H9 (cell line): ENCODE measurements around the gene IQGAP2. TPM values are rescaled to one million over a fixed set of nuclear protein-coding genes. Genes with fewer than 3 reads are reported as not detected.

Experiments used
- DNase-seq: peaks from one replicate; pipeline ENCODE4 v3.0.0-alpha.2; 2017
- H2AFZ ChIP-seq: one replicate; pipeline ENCODE4 v1.6.1; 2013; ENCODE audit warnings: mild to moderate bottlenecking, low read length, control low read depth, moderate library complexity
- H2AK5ac ChIP-seq: 2 replicates; pipeline ENCODE4 v1.6.1; 2013; ENCODE audit warnings: low read length, control low read depth, mixed read lengths; ENCODE audit not compliant: insufficient read length
- H2BK120ac ChIP-seq: one replicate; pipeline ENCODE4 v1.6.1; 2013; ENCODE audit warnings: low read depth, mild to moderate bottlenecking, low read length, control low read depth, inconsistent platforms; ENCODE audit not compliant: poor library complexity, severe bottlenecking
- H2BK12ac ChIP-seq: 2 replicates; pipeline ENCODE4 v1.6.1; 2013; ENCODE audit warnings: low read length, control low read depth, mixed read lengths, low read depth; ENCODE audit not compliant: insufficient read length
- H2BK15ac ChIP-seq: 2 replicates; pipeline ENCODE4 v1.6.1; 2013; ENCODE audit warnings: low read depth, low read length, control low read depth
- H2BK20ac ChIP-seq: one replicate; pipeline ENCODE4 v1.6.1; 2013; ENCODE audit warnings: low read depth, mild to moderate bottlenecking, low read length, control low read depth, inconsistent platforms; ENCODE audit not compliant: poor library complexity, severe bottlenecking
- H2BK5ac ChIP-seq: 2 replicates; pipeline ENCODE4 v1.6.1; 2013; ENCODE audit warnings: low read length, control low read depth, mixed read lengths; ENCODE audit not compliant: insufficient read length
- H3K14ac ChIP-seq: 2 replicates; pipeline ENCODE4 v1.6.1; 2013; ENCODE audit warnings: low read length, control low read depth; ENCODE audit not compliant: insufficient read depth
- H3K18ac ChIP-seq: 2 replicates; pipeline ENCODE4 v1.6.1; 2013; ENCODE audit warnings: low read depth, mild to moderate bottlenecking, mixed read lengths, low read length, control low read depth; ENCODE audit not compliant: insufficient read length
- H3K23ac ChIP-seq: 2 replicates; pipeline ENCODE4 v1.6.1; 2013; ENCODE audit warnings: low read length, control low read depth, mixed read lengths, low read depth; ENCODE audit not compliant: insufficient read length
- H3K23me2 ChIP-seq: 2 replicates; pipeline ENCODE4 v1.6.1; 2013; ENCODE audit warnings: low read depth, mild to moderate bottlenecking, mixed read lengths, low read length, control low read depth; ENCODE audit not compliant: insufficient read length, poor library complexity, severe bottlenecking
- H3K27ac ChIP-seq: 2 replicates; pipeline ENCODE4 v1.5.1; 2013; ENCODE audit warnings: low read length, control low read depth, mixed read lengths, low read depth; ENCODE audit not compliant: insufficient read length
- H3K27me3 ChIP-seq: 2 replicates; pipeline ENCODE4 v1.6.1; 2013; ENCODE audit warnings: low read length, control low read depth, inconsistent platforms; ENCODE audit not compliant: insufficient read depth
- H3K4ac ChIP-seq: 2 replicates; pipeline ENCODE4 v1.6.1; 2013; ENCODE audit warnings: low read depth, mild to moderate bottlenecking, control low read depth, inconsistent platforms, low read length, moderate library complexity
- H3K4me1 ChIP-seq: 2 replicates; pipeline ENCODE4 v1.6.1; 2013; ENCODE audit warnings: low read length, control low read depth, inconsistent platforms; ENCODE audit not compliant: insufficient read depth
- H3K4me2 ChIP-seq: 2 replicates; pipeline ENCODE4 v1.6.1; 2013; ENCODE audit warnings: low read length, control low read depth, mixed read lengths; ENCODE audit not compliant: insufficient read length, insufficient read depth
- H3K56ac ChIP-seq: 2 replicates; pipeline ENCODE4 v1.6.1; 2013; ENCODE audit warnings: low read depth, mild to moderate bottlenecking, mixed read lengths, low read length, control low read depth; ENCODE audit not compliant: insufficient read length
- H3K79me1 ChIP-seq: 2 replicates; pipeline ENCODE4 v1.6.1; 2013; ENCODE audit warnings: low read depth, mild to moderate bottlenecking, moderate library complexity, low read length, control low read depth, inconsistent platforms; ENCODE audit not compliant: insufficient read depth, poor library complexity, severe bottlenecking
- H3K79me2 ChIP-seq: 2 replicates; pipeline ENCODE4 v1.6.1; 2013; ENCODE audit warnings: low read length, control low read depth, inconsistent platforms; ENCODE audit not compliant: insufficient read depth
- H3K9ac ChIP-seq: 2 replicates; pipeline ENCODE4 v1.6.1; 2013; ENCODE audit warnings: low read length, control low read depth, mixed read lengths; ENCODE audit not compliant: insufficient read length; ENCODE audit errors: extremely low read depth
- H3K9me3 ChIP-seq: one replicate; pipeline ENCODE4 v1.6.1; 2013; ENCODE audit warnings: low read depth, low read length, inconsistent platforms; ENCODE audit not compliant: control insufficient read depth
- H3T11ph ChIP-seq: one replicate; pipeline ENCODE4 v1.6.1; 2013; ENCODE audit warnings: mild to moderate bottlenecking, low read length, control low read depth, inconsistent platforms
- H4K20me1 ChIP-seq: one replicate; pipeline ENCODE4 v1.6.1; 2013; ENCODE audit not compliant: control insufficient read depth, insufficient read length, insufficient read depth
- H4K5ac ChIP-seq: 2 replicates; pipeline ENCODE4 v1.6.1; 2013; ENCODE audit warnings: low read depth, mild to moderate bottlenecking, mixed read lengths, low read length, control low read depth; ENCODE audit not compliant: insufficient read length
- H4K8ac ChIP-seq: replicated peaks from 2 replicates; pipeline ENCODE4 v1.6.1; 2013; ENCODE audit warnings: low read length, control low read depth, mixed read lengths, low read depth; ENCODE audit not compliant: insufficient read length
- H4K91ac ChIP-seq: 2 replicates; pipeline ENCODE4 v1.6.1; 2013; ENCODE audit warnings: low read depth, mild to moderate bottlenecking, moderate library complexity, mixed read lengths, low read length, control low read depth; ENCODE audit not compliant: insufficient read length
- H3K27ac Mint-ChIP-seq, 3 experiments: 2 replicates in 2 of 3; 3 replicates in 1 of 3; pipeline ENCODE4 v1.8.0; 2020 to 2021; ENCODE audit warnings: mixed read lengths in 3 of 3, mild to moderate bottlenecking in 1 of 3, moderate library complexity in 1 of 3
- H3K27me3 Mint-ChIP-seq: 2 replicates; pipeline ENCODE4 v1.8.0; 2021; ENCODE audit warnings: low read depth, mild to moderate bottlenecking, moderate library complexity, mixed read lengths
- H3K36me3 Mint-ChIP-seq, 3 experiments: 2 replicates in 2 of 3; 3 replicates in 1 of 3; pipeline ENCODE4 v1.8.0; 2020 to 2021; ENCODE audit warnings: low read depth in 3 of 3, mixed read lengths in 3 of 3; ENCODE audit not compliant: insufficient read depth in 1 of 3
- H3K4me1 Mint-ChIP-seq, 2 experiments: 2 replicates each; pipeline ENCODE4 v1.8.0; 2020; ENCODE audit warnings: mixed read lengths in 2 of 2
- H3K4me3 Mint-ChIP-seq, 2 experiments: 2 replicates in 1 of 2; 3 replicates in 1 of 2; pipeline ENCODE4 v1.8.0; 2020 to 2021; ENCODE audit warnings: mild to moderate bottlenecking in 2 of 2, mixed read lengths in 2 of 2, moderate library complexity in 1 of 2
- H3K9me3 Mint-ChIP-seq, 2 experiments: 2 replicates in 1 of 2; 3 replicates in 1 of 2; pipeline ENCODE4 v1.8.0; 2020; ENCODE audit warnings: mild to moderate bottlenecking in 2 of 2, mixed read lengths in 2 of 2, moderate library complexity in 1 of 2
- WGBS: extraction: QIAGEN DNeasy Blood & Tissue Kit; methylation state at CpG from one replicate; pipeline ENCODE4 v1.1.7; 2013; ENCODE audit warnings: missing lambda C conversion rate, low lambda C conversion rate, mixed read lengths; ENCODE audit not compliant: insufficient read length; ENCODE audit errors: extremely low coverage; 5-methylcytosine and 5-hydroxymethylcytosine counted together
- total RNA-seq: library from RNA; stranded (reverse); gene quantifications from 2 replicates; pipeline ENCODE4 v1.2.1, GENCODE V29; 2021
- TF ChIP-seq, protein P1 (sequence below): fragments of 200-600 bp; sonication (generic); conservative IDR thresholded peaks from 3 replicates; pipeline ENCODE4 v1.8.0; 2021; ENCODE audit warnings: antibody characterized with exemption, mild to moderate bottlenecking

Gene IQGAP2
- total RNA-seq, 1 experiment from 2014 or later = 22.5 TPM

DNA sequence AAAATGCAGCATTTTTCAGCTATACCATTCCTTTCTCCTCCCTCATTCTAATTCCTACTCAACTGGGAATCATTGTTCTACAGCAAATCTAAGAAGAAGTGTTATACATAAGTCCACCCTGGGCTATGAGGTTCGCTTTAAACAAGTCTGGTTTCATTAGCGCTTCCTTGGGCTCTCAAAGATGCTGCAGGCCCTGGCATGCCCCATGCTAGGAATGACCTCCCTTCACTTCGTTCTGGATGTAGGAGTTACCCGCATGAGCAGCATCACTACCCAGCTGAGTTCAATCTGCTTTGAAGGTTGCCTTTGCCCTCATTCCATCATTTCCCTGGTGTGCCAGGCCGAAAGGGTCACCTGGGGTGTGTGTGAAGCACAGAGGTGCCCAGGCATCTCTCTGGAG, 348.2 kb downstream of the IQGAP2 start:
- WGBS = no CpG with 5 or more reads among the region's 5 CpGs
- Histone ChIP-seq H3K23me2 (no peaks in the 10 kb centered on the region), H3K4ac (no peak overlapping the region)

More for the DNA sequence above, 348.2 kb downstream of the IQGAP2 start:
- H3K27me3 ChIP-seq = no peaks in the 10 kb centered on the region
- no peak overlapping the region for H3K18ac ChIP-seq
- no peaks in the 10 kb centered on the region for H3K79me1 ChIP-seq
- no peaks in the 10 kb centered on the region for H3K4me1 ChIP-seq
- H2AK5ac ChIP-seq = no peak overlapping the region
- H2BK12ac ChIP-seq = no peak overlapping the region
- no peaks in the 10 kb centered on the region for H3K9me3 ChIP-seq
- H4K8ac ChIP-seq = no peak overlapping the region
- no peak overlapping the region for H4K5ac ChIP-seq
- H2BK15ac ChIP-seq = no peak overlapping the region
- H3K56ac ChIP-seq = no peak overlapping the region
- H3K4me2 ChIP-seq = no peak overlapping the region
- Mint-ChIP-seq H3K4me1 (no peaks in the 10 kb centered on the region), H3K27ac (no peak overlapping the region), H3K9me3 (no peaks in the 10 kb centered on the region), H3K36me3 (no peaks in the 10 kb centered on the region), H3K27me3 (no peaks in the 10 kb centered on the region; the same call in 1 of the 2 replicates), H3K4me3 (no peak overlapping the region)
- no peak overlapping the region for H3K27ac ChIP-seq
- H3K14ac ChIP-seq = no peak overlapping the region
- TF ChIP-seq, protein P1, sequence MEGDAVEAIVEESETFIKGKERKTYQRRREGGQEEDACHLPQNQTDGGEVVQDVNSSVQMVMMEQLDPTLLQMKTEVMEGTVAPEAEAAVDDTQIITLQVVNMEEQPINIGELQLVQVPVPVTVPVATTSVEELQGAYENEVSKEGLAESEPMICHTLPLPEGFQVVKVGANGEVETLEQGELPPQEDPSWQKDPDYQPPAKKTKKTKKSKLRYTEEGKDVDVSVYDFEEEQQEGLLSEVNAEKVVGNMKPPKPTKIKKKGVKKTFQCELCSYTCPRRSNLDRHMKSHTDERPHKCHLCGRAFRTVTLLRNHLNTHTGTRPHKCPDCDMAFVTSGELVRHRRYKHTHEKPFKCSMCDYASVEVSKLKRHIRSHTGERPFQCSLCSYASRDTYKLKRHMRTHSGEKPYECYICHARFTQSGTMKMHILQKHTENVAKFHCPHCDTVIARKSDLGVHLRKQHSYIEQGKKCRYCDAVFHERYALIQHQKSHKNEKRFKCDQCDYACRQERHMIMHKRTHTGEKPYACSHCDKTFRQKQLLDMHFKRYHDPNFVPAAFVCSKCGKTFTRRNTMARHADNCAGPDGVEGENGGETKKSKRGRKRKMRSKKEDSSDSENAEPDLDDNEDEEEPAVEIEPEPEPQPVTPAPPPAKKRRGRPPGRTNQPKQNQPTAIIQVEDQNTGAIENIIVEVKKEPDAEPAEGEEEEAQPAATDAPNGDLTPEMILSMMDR = no peak
- no peaks in the 10 kb centered on the region for H3K79me2 ChIP-seq
- H2AFZ ChIP-seq = no peak overlapping the region
- H2BK120ac ChIP-seq = no peak overlapping the region
- no peak overlapping the region for H3K9ac ChIP-seq
- no peak overlapping the region for H4K91ac ChIP-seq
- no peaks in the 10 kb centered on the region for H4K20me1 ChIP-seq
- no peak overlapping the region for H2BK20ac ChIP-seq
- no peak overlapping the region for H3K23ac ChIP-seq
- no peak overlapping the region for H2BK5ac ChIP-seq
- no peak overlapping the region for H3T11ph ChIP-seq
- no peak for DNase-seq
